IMR-90 (cell line): ENCODE measurements around the gene GABPA.

Source experiments
- BHLHE40 ChIP-seq: fragments of 150-350 bp; IDR thresholded peaks from 2 replicates; pipeline ENCODE4 v1.6.1; 2016; ENCODE audit warnings: mild to moderate bottlenecking, low read depth, low read length
- CTCF ChIP-seq: conservative IDR thresholded peaks from 2 replicates; pipeline ENCODE4 v1.5.1; 2012; ENCODE audit warnings: mild to moderate bottlenecking, low read depth, low read length, improper control_type of control experiment
- POLR2A ChIP-seq: IDR thresholded peaks from 2 replicates; pipeline ENCODE4 v1.6.1; 2012; ENCODE audit warnings: mild to moderate bottlenecking, low read depth, low read length
- RAD21 ChIP-seq: IDR thresholded peaks from 2 replicates; pipeline ENCODE4 v1.6.1; 2012; ENCODE audit warnings: low read length, improper control_type of control experiment
- SMC3 ChIP-seq: fragments of 150-350 bp; IDR thresholded peaks from 2 replicates; pipeline ENCODE4 v1.6.1; 2016; ENCODE audit warnings: low read depth, mild to moderate bottlenecking, antibody characterized with exemption, low read length, moderate library complexity
- USF2 ChIP-seq: fragments of 150-350 bp; IDR thresholded peaks from 2 replicates; pipeline ENCODE4 v1.6.1; 2017; ENCODE audit warnings: mild to moderate bottlenecking, antibody characterized with exemption, low read length, low read depth

- TF ChIP-seq SMC3 = no peak
- TF ChIP-seq POLR2A = no peak
- no peak for TF ChIP-seq CTCF
- no peak for TF ChIP-seq BHLHE40
- TF ChIP-seq RAD21 = no peak
- TF ChIP-seq USF2 = no peak
Measured at GRCh38 chr21:25688275-25689155, 46.3 kb upstream of the GABPA start.
